Adrenal gland (tissue), 12 donors: ENCODE results near the gene TCF12. TPM values are rescaled to one million over a fixed set of nuclear protein-coding genes. Genes with fewer than 3 reads are reported as not detected.
A peak's percentile ranks its signal among the peaks of the same experiment; 100 is the strongest.

Experiments
- DNase-seq, 7 donors: peaks; one replicate each; pipeline ENCODE4 v3.0.0-alpha.2; 2019 to 2020
- H3K27ac ChIP-seq, 5 donors: fragments of 200-600 bp; sonication (generic) in 4 of 5; 1 replicate in 3 of 5; 2 replicates in 2 of 5; pipeline versions ENCODE4 v1.5.1 to v1.8.0; 2016 to 2020; ENCODE audit warnings: mild to moderate bottlenecking in 1 of 5
- H3K27me3 ChIP-seq: fragments of 200-600 bp; 2 replicates; pipeline ENCODE4 v1.8.0; 2021
- H3K36me3 ChIP-seq, 2 donors: fragments of 200-600 bp; replicated peaks in 1 of 2; 1 replicate in 1 of 2; 2 replicates in 1 of 2; pipeline versions ENCODE4 v1.5.1 to v1.8.0; 2018 to 2022
- H3K4me1 ChIP-seq, 2 donors: fragments of 200-600 bp; replicated peaks in 1 of 2; 1 replicate in 1 of 2; 2 replicates in 1 of 2; pipeline versions ENCODE4 v1.5.1 to v1.8.0; 2018 to 2021
- H3K4me3 ChIP-seq, 4 donors: fragments of 200-600 bp; sonication (generic) in 3 of 4; one replicate each; pipeline ENCODE4 v1.5.1; 2016 to 2018
- H3K9me3 ChIP-seq, 3 donors: fragments of 200-600 bp; sonication (generic) in 1 of 3; replicated peaks in 1 of 3; 1 replicate in 2 of 3; 2 replicates in 1 of 3; pipeline versions ENCODE4 v1.5.1 to v1.8.0; 2016 to 2021
- CTCF ChIP-seq, 6 experiments: fragments of 450-650 bp in 4 of 6; fragments of 200-600 bp in 2 of 6; sonication (generic) in 1 of 6; IDR thresholded peaks; 1 replicate in 5 of 6; 2 replicates in 1 of 6; pipeline versions ENCODE4 v1.5.1 to v1.8.0; 2016 to 2021; ENCODE audit warnings: antibody characterized with exemption in 6 of 6, mild to moderate bottlenecking in 2 of 6, moderate library complexity in 1 of 6
- POLR2A ChIP-seq, 2 donors: fragments of 450-650 bp; IDR thresholded peaks; one replicate each; pipeline ENCODE4 v1.6.1; 2017; ENCODE audit warnings: antibody characterized with exemption in 2 of 2, mild to moderate bottlenecking in 2 of 2, moderate library complexity in 1 of 2
- WGBS, 4 donors: extraction: QIAGEN DNeasy Blood & Tissue Kit in 2 of 4; methylation state at CpG; one replicate each; pipeline versions ENCODE4 v1.1.5 to v1.1.7; 2013 to 2017; 5-methylcytosine and 5-hydroxymethylcytosine counted together
- intact Hi-C, 2 donors: fragments of 100-400 bp; cut with DNase I; formaldehyde crosslinking; loops; one replicate each; pipeline versions ENCODE4 v1.14.1 to v1.15.0; 2022 to 2023
- polyA plus RNA-seq, 3 donors: library from polyadenylated mRNA; stranded (reverse); fragments of 200-250 nt in 2 of 3; fragments of 350-450 nt in 1 of 3; fragmentation: Illumina TruSeq in 1 of 3; extraction: RNeasy Lipid Tissue Mini Kit (QIAGEN cat#74804) in 1 of 3; gene quantifications; one replicate each; pipeline ENCODE4 v1.2.3, GENCODE V29; 2013 to 2014
- total RNA-seq, 9 donors: library from RNA; depleted of rRNA in 4 of 9; stranded (reverse); fragments of >200 nt in 4 of 9; fragments of 120-200 nt in 1 of 9; fragmentation: NEBNext Ultra II Directional in 1 of 9; extraction: Animal tissue kit (Norgen Biotek cat#: 25700) in 1 of 9; gene quantifications; one replicate each; pipeline versions ENCODE4 v1.1.0 to v1.2.4, GENCODE V29; 2013 to 2023
- donor health status: healthy with polysubstance abuse.
- donor health status: Bipolar disorder and iron deficiency.
- donor health status: DM: yes; HTN: yes; CAD: no.
- donor health status: DM: no; HTN: no; CAD: no.
- donor health status: DM: no; HTN: no; CAD: no.
- donor health status: DM: yes; HTN: yes; CAD: no.

Gene TCF12
- total and polyA plus RNA-seq, 12 donors, result 7.6 to 121 (median 75.6) TPM

GRCh38 chr15:56901931-56902330 lies 16.5 kb upstream of the TCF12 start:
- whole genome bisulfite sequencing, 4 donors, result 77 to 84% (median 81%) methylated on average over 2 of the region's 2 CpGs
- DNase-seq, result no peak
- H3K4me1 ChIP-seq, result no peaks in the 10 kb centered on the region
- intact Hi-C loops, result no loop called here
- no peaks in the 10 kb centered on the region for H3K36me3 ChIP-seq
- TF ChIP-seq CTCF (IDR thresholded peaks at IDR 0.05) (no peak), POLR2A (IDR thresholded peaks at IDR 0.05) (no peak)
- H3K27ac ChIP-seq, result no peak overlapping the region
- no peaks in the 10 kb centered on the region for H3K9me3 ChIP-seq
- no peaks in the 10 kb centered on the region for H3K27me3 ChIP-seq
- H3K4me3 ChIP-seq, result no peak overlapping the region

- Histone ChIP-seq H3K4me1 (no peaks in the 10 kb centered on the region), H3K9me3 (no peaks in the 10 kb centered on the region), H3K36me3 (no peaks in the 10 kb centered on the region), H3K4me3 (no peak overlapping the region), H3K27ac (no peak overlapping the region), H3K27me3 (no peaks in the 10 kb centered on the region)
- TF ChIP-seq CTCF (IDR thresholded peaks at IDR 0.05) (no peak), POLR2A (IDR thresholded peaks at IDR 0.05) (no peak)
- intact Hi-C loops, result no loop called here
- 90 to 91% (median 90%) methylated on average over 1 of the region's 1 CpG for WGBS, 4 donors
- no peak for DNase-seq
Observed at GRCh38 chr15:56906766-56907165, 11.7 kb upstream of the TCF12 start.

GRCh38 chr15:56910801-56911200 lies 7.6 kb upstream of the TCF12 start:
- intact Hi-C loops, result loop anchor here (10.0 kb wide), 2 partner anchors 224 to 394 kb away; no protein-coding TSS in a partner anchor
- no peaks in the 10 kb centered on the region for H3K36me3 ChIP-seq
- TF ChIP-seq CTCF (IDR thresholded peaks at IDR 0.05), result no peak
- TF ChIP-seq POLR2A (IDR thresholded peaks at IDR 0.05), result no peak
- no peak overlapping the region for H3K4me3 ChIP-seq
- peaks cover 0 to 8% of the 10 kb centered on the region in 2 donors for H3K4me1 ChIP-seq
- no peaks in the 10 kb centered on the region for H3K9me3 ChIP-seq
- no peak for DNase-seq
- H3K27ac ChIP-seq, result no peak overlapping the region
- 86 to 99% (median 90%) methylated on average over 7 of the region's 7 CpGs for WGBS, 4 donors
- no peaks in the 10 kb centered on the region for H3K27me3 ChIP-seq

GRCh38 chr15:56913241-56913640 lies 5.2 kb upstream of the TCF12 start:
- Histone ChIP-seq H3K4me1 (peaks cover 0 to 19% of the 10 kb centered on the region in 2 donors), H3K9me3 (no peaks in the 10 kb centered on the region), H3K27me3 (no peaks in the 10 kb centered on the region), H3K36me3 (no peaks in the 10 kb centered on the region), H3K27ac (no peak overlapping the region), H3K4me3 (peak overlapping the region in 1 of 4 donors; percentile 5)
- no peak for TF ChIP-seq POLR2A (IDR thresholded peaks at IDR 0.05)
- TF ChIP-seq CTCF (IDR thresholded peaks at IDR 0.05), result no peak
- WGBS, 4 donors, result 71 to 84% (median 79%) methylated on average over 3 of the region's 3 CpGs
- intact Hi-C loops, result loop anchor here (10.0 kb wide), 2 partner anchors 222 to 392 kb away; no protein-coding TSS in a partner anchor
- no peak for DNase-seq
